CD4-positive, alpha-beta T cell treated with Interleukin-17A for 4 hours (primary cell): ENCODE measurements around the gene BMP7.

ENCODE experiments used
- DNase-seq: peaks from one replicate; pipeline ENCODE4 v3.0.0-alpha.2; 2020; ENCODE audit warnings: mixed read lengths

Gene BMP7

DNA sequence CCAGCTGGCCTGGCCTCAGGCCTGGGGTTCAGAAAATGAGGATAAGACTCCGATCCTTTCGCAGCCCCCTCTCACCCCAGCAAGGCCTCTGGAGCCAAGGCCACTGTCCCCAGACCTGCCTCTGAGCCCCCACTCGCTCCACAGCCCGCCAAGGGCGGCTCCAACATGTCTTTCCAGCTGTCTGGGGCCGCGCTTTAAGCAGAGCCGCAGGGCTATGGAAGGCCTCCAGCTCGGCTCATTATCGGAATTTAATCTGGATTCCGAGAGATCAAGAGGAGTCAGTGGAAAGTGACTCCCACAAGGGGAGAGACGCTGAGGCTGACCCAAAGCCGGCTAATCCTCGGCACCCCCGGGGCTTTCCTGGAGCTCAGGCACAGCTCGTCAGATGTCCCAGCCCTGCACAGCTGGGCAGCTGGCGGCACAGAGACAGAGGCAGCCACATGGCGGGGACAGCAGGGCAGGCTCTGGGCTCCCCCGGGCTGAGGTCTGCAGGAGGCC, 41.8 kb downstream of the BMP7 start:
- DNase-seq, result no peak

DNA sequence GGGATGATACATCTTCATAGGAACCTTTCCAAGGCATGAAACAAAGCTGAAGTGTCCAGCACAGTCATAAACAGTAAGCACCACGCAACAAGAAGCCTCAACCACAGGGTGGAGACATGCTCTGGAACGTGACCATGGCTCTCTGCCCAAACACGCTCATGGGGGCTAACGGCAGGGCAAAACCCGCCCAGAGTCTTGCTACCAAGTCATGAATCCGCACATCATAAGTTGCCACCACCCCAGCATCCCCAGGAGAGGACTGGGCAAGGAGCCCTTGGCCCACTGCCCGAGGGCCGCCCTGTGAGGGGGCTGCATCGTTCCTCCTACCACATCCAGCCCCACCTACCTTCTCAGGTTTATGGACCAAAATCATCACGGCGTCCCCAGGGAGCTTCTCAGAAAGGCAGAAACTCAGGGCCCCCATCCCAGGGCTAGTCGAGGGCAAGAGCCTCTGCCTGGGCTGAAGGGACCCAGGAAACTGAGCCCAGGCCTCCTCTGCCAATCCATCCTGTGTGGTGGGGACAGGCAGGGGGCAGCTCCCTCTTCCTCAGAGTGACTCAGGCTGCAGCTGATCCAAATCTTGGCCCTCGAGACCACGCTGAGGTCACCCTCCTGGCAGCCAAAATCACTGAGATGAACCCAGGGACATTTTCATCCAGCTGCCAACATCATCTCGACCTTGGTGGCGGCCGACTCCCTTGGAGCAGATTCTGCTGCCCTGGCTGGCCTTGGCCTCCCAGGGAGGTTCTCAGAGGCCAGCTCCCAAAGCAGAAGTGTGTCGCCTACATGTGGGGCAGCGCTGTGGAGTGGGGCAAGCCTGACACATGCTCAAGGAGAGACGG, 42.6 kb downstream of the BMP7 start:
- no peak for DNase-seq

DNA sequence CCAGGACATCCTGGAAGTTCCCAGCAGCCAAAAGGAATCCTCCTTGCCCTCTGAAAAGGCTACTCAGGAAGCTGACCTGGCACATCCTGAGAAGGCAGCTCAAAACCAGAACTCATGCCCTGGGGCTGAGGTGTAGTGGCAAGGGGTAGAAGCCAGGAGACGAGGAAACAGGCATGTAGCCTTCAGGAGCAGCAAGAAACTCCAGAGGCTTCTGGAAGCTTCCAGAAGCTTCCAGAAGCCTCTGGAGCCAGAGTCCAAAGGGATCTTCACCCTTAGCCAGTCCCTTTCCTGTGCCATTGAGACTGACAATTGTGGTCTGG, 43.9 kb downstream of the BMP7 start:
- DNase-seq, result no peak

DNA sequence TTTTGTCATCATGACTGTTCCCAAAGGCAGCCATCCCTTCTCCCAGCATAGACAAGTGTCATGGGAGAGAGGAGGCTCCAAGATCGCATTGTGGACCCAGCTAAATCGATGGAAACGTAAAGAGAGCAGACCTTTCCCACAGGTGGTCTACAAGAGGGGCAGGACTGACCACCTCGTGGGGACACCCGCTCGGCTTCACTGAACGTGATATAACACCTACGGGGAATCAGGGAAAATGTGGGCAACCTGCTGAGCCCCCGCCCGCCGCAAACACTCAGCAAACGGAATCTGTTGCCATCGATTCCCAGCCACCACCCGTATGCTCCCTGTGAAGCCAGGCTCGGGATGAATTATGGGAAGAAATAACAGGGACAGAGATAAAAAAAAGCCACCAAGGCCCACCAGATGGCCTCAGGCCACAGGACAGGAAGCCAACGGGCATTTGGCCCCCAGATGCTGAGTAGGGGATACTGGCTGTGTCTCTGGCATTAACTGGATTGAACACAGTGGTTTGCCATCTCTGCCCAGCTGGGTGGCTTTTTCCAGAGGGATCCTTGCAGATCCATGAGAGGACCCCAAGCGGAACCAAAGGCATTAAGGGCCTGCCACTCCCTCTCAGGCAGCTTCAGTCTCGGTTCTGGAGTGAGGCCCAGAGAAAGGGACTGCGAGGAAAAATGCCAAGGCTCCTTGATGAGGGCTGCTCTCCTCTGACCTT, 44.4 kb downstream of the BMP7 start:
- no peak for DNase-seq

DNA sequence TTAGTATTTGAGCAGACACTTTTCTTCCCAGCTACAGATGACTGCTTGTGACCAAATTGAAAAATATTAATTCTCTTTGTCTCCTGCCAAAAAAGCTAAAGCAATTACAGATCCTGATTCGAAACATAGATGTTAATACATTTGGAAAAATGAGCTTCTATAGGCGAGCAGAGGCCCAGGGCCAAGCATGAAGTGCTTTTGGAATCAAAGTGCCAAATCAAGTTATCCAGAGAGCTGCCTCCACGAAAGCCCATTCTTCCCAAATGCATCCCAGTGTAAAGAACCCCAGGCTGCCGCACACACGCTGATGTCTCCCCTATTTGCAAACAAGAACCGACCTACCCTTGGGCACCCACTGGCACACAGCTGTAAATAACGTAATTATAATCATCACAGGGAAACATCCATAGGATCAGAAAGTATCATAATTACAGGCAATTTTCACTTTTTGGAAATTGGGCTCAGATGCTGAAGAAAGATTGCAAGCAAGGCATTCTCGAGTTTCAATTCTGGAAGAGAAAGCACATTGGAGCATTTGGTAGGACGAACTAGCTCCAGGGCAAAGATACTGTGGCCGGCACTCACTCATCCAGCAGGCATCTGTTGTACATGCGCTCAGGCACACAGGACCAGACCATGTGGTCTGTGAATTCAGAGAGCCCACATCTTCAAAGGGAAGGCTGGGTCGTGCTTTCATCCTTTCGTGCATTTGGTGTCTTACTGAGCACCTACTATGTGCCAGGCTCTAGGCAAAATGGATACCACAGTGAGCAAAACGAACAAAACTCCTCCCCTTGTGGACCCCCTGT, 45.9 kb downstream of the BMP7 start:
- no peak for DNase-seq

DNA sequence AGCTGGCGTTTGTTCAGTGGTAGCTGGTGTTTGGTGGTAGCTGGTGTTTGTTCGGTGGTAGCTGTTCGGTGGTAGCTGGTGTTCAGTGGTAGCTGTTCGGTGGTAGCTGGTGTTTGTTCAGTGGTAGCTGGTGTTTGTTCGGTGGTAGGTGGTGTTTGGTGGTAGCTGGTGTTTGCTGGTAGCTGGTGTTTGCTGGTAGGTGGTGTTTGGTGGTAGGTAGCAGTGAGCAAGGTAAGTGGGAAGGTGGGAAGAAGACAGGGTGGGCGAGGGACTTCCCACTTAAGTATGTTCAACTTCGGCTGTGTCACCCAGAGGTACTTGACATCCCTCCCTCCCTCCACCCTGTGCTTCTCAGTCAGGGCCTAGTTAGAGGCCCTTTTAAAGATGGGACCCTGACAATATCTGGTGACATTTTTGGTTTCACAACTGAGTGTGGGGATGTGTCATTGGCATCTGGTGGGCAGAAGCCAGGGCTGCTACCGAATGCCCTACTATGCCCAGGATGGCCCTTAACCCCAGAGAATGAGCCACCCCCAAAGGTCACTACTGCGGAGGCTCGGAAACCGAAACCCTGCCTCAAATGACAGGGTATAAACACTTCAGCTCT, 47.3 kb downstream of the BMP7 start:
- no peak for DNase-seq

DNA sequence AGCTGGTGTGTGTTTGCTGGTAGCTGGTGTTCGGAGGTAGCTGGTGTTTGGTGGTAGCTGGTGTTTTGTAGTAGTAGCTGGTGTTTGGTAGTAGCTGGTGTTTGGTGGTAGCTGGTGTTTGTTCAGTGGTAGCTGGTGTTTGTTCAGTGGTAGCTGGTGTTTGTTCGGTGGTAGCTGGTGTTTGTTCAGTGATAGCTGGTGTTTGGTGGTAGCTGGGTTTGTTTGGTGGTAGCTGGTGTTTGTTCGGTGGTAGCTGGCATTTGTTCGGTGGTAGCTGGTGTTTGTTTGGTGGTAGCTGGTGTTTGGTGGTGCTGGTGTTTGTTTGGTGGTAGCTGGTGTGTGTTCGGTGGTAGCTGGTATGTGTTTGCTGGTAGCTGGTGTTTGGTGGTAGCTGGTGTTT, 48.0 kb downstream of the BMP7 start:
- no peak for DNase-seq

DNA sequence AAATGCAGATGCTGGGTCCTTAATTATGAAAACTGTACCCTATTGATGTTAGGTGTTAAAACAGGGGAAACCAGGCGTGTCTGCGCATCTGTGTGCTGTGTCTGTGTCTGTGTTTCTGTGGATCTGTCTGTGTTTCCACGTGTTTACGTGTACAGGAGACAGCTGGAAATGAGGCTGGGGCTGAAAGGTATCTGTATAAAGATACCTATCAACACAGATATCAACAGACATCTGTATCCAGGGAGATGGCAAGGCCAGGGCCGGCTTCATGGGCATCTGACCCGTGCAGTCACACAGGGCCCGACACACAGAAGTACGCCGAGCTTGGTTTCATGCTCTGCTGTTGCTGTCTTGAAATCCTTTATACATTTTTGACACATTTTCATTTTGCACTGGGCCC, 48.6 kb downstream of the BMP7 start:
- no peak for DNase-seq

DNA sequence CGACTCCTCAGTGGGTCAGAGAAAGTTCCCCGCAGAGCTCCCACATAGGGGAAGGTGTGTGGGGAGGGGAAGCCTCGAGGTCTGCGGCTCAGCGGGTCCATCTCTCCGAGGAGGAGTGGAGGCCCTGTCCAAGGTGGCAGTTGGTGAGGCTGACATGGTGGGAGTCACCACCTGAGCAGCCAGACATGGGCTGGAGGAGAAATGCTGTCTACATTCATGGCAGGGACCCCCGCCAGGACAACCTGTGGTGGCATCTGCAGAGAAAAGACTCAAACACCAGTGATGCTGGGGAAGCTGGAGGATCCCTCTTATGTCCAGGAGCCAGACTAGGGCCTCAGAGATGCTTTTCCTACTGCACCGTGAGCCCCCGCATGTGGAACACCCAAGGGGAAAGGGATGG, 49.8 kb downstream of the BMP7 start:
- DNase-seq, result no peak

DNA sequence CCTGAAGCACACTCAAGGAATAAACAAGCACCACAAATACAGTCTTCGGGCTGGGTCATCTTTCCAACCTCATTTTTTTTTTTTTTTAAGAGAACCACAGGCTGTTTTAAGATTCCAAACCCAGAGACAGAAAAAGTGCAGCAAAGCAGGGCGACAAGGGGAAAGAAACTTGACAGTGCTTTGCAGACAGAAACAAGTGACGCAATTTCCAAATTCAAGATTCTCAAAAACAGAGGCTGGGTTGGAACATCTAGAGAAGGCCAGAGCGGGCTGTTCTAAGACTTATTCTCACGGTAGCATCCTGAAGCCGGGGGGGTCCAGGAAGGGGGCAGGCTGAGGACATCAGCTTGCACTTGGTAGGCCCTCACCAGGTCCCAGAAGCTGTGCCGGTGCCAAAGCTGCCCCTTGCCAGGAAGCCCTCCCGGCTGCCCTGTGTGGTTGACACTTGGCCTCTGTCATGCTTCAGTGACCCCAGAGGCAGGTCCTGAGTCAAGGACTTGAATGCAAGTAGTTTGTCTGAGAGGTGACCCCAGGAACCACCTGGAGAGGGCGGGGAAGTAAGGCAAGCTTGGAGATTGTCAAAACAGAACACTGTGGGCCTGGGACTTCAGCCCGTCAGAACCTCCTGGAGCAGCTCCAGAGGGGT, 50.5 kb downstream of the BMP7 start:
- DNase-seq, result no peak

DNA sequence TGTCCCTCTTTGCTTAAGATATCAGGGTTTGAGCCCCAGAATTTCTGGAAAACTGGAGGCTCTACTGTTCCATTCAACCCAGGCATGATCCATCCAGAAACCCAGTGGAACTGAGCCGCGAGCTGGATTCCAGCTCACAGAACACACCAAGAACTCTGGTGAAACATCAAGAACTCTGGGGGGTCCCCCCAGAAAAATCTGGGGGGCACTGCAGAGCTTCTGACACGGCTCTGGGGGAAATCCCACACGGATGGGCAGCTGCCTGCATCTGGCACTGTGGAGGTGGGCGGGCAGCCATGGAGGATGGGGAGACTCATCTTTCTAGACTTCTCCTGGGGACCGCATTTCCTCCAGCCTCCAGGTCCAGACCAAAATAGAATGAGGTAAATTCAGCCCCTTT, 51.0 kb downstream of the BMP7 start:
- no peak for DNase-seq

DNA sequence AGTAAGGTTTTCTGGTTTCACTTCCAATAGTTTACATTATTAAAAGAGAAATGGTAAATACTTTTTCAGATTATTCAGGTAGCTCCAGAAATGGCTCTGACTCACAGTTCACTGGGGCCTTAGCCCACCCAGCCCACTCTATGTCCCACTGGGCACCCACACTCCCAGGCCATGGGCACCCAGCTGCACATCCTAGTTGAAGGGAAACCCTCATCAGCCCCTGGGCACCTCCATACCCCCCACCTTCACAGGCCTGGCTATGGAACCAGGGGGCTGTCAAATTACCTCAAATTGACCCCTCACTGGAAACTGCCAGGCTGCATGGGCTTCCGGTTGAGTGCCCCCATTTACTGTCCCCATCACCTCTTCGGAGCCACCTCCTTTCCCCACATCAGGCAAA, 51.5 kb downstream of the BMP7 start:
- no peak for DNase-seq

DNA sequence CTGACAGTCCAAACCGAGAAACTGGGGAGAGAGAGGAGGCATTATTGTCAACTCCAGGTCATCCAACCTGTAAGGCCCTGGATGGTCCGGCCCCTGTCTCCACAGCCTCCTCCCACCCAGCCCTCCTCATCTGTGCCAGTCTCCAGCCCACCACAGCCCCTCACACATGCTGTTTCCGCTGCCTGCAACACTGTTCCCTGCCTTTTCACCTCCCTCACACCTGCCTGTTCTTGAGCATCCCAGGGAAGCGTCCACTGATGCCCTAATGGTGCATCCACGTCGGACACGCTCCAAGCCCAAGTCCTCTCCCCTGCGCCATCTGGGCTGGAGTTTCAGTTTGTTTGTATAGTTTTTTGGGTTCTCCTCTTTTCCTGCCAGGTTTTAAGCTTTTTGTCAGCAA, 52.0 kb downstream of the BMP7 start:
- DNase-seq, result no peak

DNA sequence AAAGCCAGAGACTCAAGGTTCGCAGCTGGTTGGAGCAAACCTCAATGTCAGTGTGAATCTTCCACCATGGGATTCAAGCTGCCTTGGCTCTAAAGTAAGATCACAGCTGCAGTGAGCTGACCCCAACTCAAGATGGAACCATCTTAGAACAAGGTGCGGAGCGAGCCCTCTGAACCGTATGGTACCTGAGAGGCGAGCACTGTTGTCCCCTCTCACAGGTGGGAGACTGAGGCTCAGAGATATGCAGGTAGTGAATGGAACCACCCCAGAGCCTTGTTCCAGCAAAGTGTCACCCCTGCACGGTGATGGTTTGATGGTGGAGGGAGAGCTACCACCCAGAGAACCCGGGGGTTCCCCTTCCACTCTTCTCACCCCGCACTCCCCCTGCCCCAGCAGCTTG, 52.5 kb downstream of the BMP7 start:
- no peak for DNase-seq

DNA sequence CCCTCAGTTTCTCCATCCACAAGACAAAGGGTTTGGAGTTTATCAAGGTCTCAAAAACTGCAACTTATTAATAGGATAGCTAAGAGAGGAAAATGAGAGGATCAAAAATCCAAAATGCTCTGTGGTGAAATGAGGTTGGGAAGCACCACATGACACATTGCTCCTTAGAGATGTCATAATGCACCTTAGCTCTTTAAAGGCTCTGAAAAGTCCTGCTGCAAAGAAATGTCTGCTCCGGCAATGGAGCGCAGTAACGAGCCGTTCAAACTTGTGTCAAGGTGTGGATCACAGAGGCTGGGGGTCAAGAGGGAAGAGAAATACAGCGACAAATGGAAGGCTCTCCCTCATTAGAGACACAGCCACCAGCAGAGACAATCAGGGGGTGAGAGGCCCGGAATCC, 53.1 kb downstream of the BMP7 start:
- DNase-seq, result no peak

DNA sequence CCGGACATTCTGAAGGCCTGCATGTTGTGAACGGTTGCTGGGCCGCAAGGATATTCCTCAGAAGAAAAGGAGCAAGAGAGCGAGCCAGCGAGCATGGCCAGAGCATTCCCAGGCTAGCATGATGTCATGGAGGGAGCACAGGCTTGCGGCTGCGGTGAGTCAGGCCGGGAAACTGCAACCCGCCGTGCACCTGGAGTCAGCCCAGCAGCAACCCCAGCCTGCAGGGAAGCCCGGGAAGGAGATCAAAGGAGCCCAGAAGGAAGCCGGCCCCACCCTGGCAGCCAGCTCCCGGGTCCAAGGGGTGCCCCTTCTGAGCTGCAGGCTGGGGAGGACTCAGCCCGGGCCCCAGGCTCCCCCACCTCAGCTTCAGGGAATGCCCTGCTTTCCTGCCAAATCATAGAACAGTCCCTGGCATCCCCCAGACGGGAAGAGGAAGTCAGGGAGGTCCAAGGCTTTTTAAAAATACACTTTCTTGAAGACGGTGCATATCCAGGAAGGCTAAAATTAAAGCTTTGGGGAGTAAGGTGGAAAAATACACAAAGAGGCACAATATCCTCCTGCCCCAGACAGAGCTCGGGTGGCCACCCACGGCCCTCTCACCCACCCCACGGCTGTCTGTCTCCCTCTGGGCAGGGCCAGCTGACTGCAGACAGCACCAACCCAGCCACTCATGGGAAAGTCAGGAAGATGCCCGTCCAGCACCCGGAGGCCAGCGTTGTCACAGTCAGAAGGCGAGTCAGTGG, 53.7 kb downstream of the BMP7 start:
- no peak for DNase-seq

DNA sequence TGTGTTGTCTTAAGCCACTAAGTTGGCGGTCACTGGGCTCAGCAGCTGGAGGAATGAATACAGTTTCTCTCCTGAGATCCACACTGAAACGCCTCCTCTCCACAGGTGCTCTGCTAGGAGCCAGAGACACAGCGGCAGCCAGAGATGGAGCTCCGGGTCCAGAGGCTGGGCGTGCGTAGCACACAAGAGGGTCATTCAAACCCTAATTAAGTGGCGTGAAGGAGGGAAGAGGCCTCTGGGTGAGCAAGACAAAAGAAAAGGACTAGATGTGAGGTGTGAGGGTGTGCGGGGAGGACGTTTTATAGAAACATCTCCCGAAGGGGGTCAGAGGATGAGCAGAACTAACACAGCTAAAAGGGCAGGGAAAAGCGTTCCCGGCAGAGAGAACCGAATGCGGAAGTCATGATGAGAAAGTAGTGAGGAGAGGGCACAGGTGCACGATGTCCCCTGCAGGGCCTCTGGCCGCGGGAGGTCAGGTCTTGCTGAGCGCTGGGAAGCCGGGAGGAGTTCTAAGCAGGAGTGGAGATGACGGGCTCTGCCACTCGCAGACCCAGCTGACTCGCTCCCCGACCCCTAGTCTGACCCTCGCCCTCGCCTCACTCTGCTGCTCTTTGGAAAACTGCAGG, 54.4 kb downstream of the BMP7 start:
- no peak for DNase-seq

DNA sequence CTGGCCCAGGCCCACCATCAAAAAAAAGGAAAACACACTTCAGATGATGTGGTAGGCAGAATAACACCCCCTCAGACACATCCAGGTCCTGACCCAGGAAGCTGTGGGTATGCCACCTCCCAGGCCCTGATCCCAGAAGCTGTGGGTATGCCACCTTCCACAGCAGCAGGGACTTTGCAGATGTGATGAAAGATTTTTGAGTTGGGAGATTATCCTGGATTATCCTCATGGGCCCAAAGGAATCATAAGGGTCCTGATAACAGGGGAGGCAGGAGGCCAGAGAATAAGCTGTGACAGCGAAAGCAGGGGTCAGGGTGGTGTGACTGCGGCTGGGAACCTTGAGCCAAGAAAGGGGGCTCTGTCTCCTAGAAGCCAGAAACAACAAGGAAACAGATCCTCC, 55.0 kb downstream of the BMP7 start:
- DNase-seq, result no peak

DNA sequence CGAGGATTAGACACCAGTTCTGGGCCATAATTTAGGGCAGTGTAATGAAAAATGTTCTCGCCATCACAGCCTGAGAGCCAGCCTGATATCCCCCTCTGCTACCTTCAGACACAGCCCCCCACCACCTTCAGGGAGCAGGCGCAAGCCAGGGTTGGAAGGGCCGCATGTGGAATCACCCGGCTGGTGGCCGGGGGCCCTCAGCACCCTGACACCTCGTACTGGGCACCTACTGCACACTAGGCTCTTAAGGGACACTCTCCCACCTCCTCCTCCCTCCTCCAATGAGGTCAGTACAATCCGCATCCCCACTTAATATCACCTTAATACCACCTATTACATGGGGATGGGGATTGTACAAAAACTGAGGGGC, 55.5 kb downstream of the BMP7 start:
- no peak for DNase-seq

DNA sequence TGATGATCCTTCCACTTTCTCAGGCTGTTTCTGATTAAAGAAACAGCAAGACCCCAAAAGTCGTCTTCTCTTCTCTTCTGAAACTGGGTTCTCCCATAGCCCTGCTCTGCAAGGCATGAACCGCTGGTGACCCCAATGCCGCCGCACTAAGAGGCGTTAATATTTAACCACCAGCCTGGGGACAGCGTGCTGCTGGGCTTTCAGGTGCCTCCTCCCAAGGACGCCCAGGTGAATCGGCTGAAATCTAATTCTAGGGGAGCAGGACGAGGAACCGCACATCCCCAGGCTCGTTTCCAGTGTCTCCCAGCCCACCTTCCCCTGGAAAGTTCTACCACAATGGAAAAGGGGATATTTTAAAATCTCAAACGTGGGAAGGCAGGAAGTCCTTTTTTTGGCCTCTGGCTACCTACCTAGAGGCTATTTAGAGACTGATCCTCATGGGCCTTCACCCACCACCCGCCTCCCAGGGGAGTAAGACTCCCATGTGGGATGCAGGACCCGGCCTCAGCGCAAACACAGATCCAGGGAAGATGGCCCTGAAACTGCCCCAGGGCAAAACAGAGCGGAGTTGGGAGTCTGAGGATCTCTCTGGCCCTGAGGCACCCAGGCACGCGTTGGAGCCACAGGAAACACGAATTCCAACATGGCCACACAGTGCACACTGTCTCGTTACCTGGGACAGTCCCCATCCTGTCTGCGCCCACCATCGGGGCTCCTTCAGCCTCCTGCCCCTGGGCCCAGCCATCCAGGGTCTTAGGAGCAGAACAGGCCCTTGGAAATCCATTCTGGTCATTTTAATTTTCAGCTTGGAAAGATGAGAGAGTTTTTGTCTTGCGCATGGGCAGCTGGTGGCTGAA, 56.2 kb downstream of the BMP7 start:
- no peak for DNase-seq

DNA sequence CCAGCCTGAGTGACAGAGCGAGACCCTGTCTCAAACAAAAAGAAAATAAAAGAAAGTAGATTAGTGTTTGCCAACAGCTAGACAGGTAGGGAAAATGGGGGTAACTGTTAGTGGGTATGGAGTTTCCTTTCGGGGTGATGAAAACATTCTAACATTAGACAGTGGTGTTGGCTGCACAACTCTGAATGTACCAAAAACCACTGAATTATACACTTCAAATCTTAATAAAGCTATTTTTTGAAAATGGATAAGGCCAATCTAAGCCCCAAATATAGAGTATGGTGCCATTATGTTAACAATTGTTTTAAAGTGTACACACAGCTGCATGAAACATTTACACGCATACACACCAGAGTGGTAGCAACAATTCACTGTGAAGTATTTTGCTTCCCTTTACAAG, 57.0 kb downstream of the BMP7 start:
- DNase-seq, result no peak
